ENCODE results near the gene KAT6B.

Gene KAT6B

GRCh38 chr10:74836877-74837276 is 10.5 kb downstream of the KAT6B start:
- Histone ChIP-seq H3K27me3 (ENCODE audit: control insufficient read depth, insufficient read depth, low read length) (no peaks in the 10 kb centered on the region), H3K4me3 (ENCODE audit: low read length) (no peak overlapping the region), H3K4me1 (ENCODE audit: control insufficient read depth, insufficient read depth, low read length) (no peaks in the 10 kb centered on the region), H3K27ac (ENCODE audit: low read length) (no peak overlapping the region), H3K36me3 (ENCODE audit: control insufficient read depth, insufficient read depth, low read length) (no peaks in the 10 kb centered on the region), H3K9me3 (ENCODE audit: control insufficient read depth, insufficient read depth, low read length) (no peaks in the 10 kb centered on the region)
- no CpG with 5 or more reads among the region's 2 CpGs for WGBS (ENCODE audit: insufficient coverage, insufficient read length)
- no peak for DNase-seq (ENCODE audit: low read depth, low spot score)

DNA sequence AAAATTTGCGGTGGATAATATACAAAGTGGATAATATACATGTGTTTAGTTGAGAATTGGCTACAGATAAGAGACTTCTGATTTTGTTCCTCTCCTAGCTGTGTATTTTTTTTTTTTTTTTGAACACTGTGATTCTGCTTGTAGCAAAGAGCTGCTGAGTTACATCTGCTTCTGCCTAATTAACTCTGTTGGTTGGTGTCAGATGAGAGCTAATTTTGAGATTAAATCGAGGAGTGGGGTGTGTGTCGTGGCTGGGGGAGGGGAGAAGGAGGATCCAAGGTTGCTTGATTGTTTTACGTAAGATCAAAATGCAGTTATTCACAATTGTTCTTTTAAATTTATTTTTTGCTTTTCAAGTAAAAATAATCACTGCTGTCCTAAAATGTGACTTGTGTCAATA is 11.3 kb downstream of the KAT6B start:
- DNase-seq (ENCODE audit: low read depth, low spot score), result no peak
- no peak overlapping the region for H3K4me3 ChIP-seq (ENCODE audit: low read length)
- H3K36me3 ChIP-seq (ENCODE audit: control insufficient read depth, insufficient read depth, low read length), result no peaks in the 10 kb centered on the region
- WGBS (ENCODE audit: insufficient coverage, insufficient read length), result 100% methylated on average over 1 of the region's 4 CpGs
- no peak overlapping the region for H3K27ac ChIP-seq (ENCODE audit: low read length)
- no peaks in the 10 kb centered on the region for H3K27me3 ChIP-seq (ENCODE audit: control insufficient read depth, insufficient read depth, low read length)
- H3K4me1 ChIP-seq (ENCODE audit: control insufficient read depth, insufficient read depth, low read length), result no peaks in the 10 kb centered on the region
- H3K9me3 ChIP-seq (ENCODE audit: control insufficient read depth, insufficient read depth, low read length), result no peaks in the 10 kb centered on the region

- Histone ChIP-seq H3K4me3 (ENCODE audit: low read length) (no peak overlapping the region), H3K36me3 (ENCODE audit: control insufficient read depth, insufficient read depth, low read length) (no peaks in the 10 kb centered on the region), H3K27me3 (ENCODE audit: control insufficient read depth, insufficient read depth, low read length) (no peaks in the 10 kb centered on the region), H3K27ac (ENCODE audit: low read length) (no peak overlapping the region), H3K4me1 (ENCODE audit: control insufficient read depth, insufficient read depth, low read length) (no peaks in the 10 kb centered on the region), H3K9me3 (ENCODE audit: control insufficient read depth, insufficient read depth, low read length) (no peaks in the 10 kb centered on the region)
- 100% methylated on average over 3 of the region's 4 CpGs for WGBS (ENCODE audit: insufficient coverage, insufficient read length)
- DNase-seq (ENCODE audit: low read depth, low spot score), result no peak
Observed at GRCh38 chr10:74839708-74840107, 13.3 kb downstream of the KAT6B start.

GRCh38 chr10:74841265-74841973 is 15.0 kb downstream of the KAT6B start:
- H3K9me3 ChIP-seq (ENCODE audit: control insufficient read depth, insufficient read depth, low read length), result no peaks in the 10 kb centered on the region
- no peaks in the 10 kb centered on the region for H3K4me1 ChIP-seq (ENCODE audit: control insufficient read depth, insufficient read depth, low read length)
- H3K4me3 ChIP-seq (ENCODE audit: low read length), result no peak overlapping the region
- no peak overlapping the region for H3K27ac ChIP-seq (ENCODE audit: low read length)
- WGBS (ENCODE audit: insufficient coverage, insufficient read length), result no CpG with 5 or more reads among the region's 6 CpGs
- H3K36me3 ChIP-seq (ENCODE audit: control insufficient read depth, insufficient read depth, low read length), result no peaks in the 10 kb centered on the region
- no peaks in the 10 kb centered on the region for H3K27me3 ChIP-seq (ENCODE audit: control insufficient read depth, insufficient read depth, low read length)
- no peak for DNase-seq (ENCODE audit: low read depth, low spot score)

- Histone ChIP-seq H3K4me3 (ENCODE audit: low read length) (no peak overlapping the region), H3K4me1 (ENCODE audit: control insufficient read depth, insufficient read depth, low read length) (no peaks in the 10 kb centered on the region), H3K27me3 (ENCODE audit: control insufficient read depth, insufficient read depth, low read length) (no peaks in the 10 kb centered on the region), H3K36me3 (ENCODE audit: control insufficient read depth, insufficient read depth, low read length) (no peaks in the 10 kb centered on the region), H3K9me3 (ENCODE audit: control insufficient read depth, insufficient read depth, low read length) (no peaks in the 10 kb centered on the region), H3K27ac (ENCODE audit: low read length) (no peak overlapping the region)
- DNase-seq (ENCODE audit: low read depth, low spot score), result no peak
- WGBS (ENCODE audit: insufficient coverage, insufficient read length), result no CpG with 5 or more reads among the region's 1 CpG
Observed at GRCh38 chr10:74842301-74842954, 16.0 kb downstream of the KAT6B start.

- WGBS (ENCODE audit: insufficient coverage, insufficient read length), result no CpG with 5 or more reads among the region's 2 CpGs
- H3K4me3 ChIP-seq (ENCODE audit: low read length), result no peak overlapping the region
- H3K27ac ChIP-seq (ENCODE audit: low read length), result no peak overlapping the region
- H3K4me1 ChIP-seq (ENCODE audit: control insufficient read depth, insufficient read depth, low read length), result no peaks in the 10 kb centered on the region
- H3K36me3 ChIP-seq (ENCODE audit: control insufficient read depth, insufficient read depth, low read length), result no peaks in the 10 kb centered on the region
- H3K9me3 ChIP-seq (ENCODE audit: control insufficient read depth, insufficient read depth, low read length), result no peaks in the 10 kb centered on the region
- no peak for DNase-seq (ENCODE audit: low read depth, low spot score)
- H3K27me3 ChIP-seq (ENCODE audit: control insufficient read depth, insufficient read depth, low read length), result no peaks in the 10 kb centered on the region
Observed at GRCh38 chr10:74846958-74847357, 20.6 kb downstream of the KAT6B start.

DNA sequence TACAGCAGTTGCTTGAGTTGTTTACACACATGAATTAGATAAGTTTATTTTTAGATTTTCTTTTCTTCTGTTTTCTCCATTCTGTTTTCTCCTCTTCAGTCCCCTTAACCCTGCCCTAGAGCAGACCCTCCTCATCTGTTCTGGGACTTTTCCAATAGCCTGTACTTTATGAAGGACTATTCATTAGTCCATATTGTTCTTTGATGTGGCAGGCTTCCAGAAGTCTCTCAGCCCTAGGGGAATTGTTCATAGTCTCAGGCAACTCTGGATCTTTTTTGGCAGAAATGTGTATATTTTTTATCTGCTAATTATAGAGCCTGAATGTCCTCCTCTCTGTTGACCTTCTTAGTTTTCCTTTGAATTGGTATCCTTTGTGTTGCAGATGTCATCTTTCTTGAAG is 25.4 kb downstream of the KAT6B start:
- DNase-seq (ENCODE audit: low read depth, low spot score), result no peak
- H3K4me1 ChIP-seq (ENCODE audit: control insufficient read depth, insufficient read depth, low read length), result 0 out of 2 replicates have a peak, but pooled peaks cover 2% of the 10 kb centered on the region
- no peaks in the 10 kb centered on the region for H3K36me3 ChIP-seq (ENCODE audit: control insufficient read depth, insufficient read depth, low read length)
- no peaks in the 10 kb centered on the region for H3K9me3 ChIP-seq (ENCODE audit: control insufficient read depth, insufficient read depth, low read length)
- no peaks in the 10 kb centered on the region for H3K27me3 ChIP-seq (ENCODE audit: control insufficient read depth, insufficient read depth, low read length)
- H3K27ac ChIP-seq (ENCODE audit: low read length), result no peak overlapping the region
- no peak overlapping the region for H3K4me3 ChIP-seq (ENCODE audit: low read length)

DNA sequence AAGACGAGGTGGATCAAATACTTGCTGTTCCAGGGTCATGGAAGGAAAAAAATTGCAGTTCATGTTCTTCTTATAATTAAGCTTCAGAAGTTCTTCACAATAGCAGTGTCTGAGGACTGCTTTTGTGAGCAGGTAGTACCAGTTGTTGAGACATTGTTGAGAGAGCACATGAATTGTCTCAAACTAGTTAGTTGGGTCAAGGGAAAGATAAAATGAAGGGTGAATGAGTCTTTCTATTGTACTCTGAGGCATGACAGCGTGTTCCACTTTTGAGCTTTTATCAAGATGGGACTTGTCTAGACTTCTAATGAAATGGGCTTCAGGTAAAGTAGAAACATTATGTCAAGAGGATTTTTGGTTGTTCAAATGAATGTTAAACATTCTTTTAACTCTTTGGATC is 26.0 kb downstream of the KAT6B start:
- no peaks in the 10 kb centered on the region for H3K27me3 ChIP-seq (ENCODE audit: control insufficient read depth, insufficient read depth, low read length)
- 0 out of 2 replicates have a peak, but pooled peaks cover 2% of the 10 kb centered on the region for H3K4me1 ChIP-seq (ENCODE audit: control insufficient read depth, insufficient read depth, low read length)
- H3K36me3 ChIP-seq (ENCODE audit: control insufficient read depth, insufficient read depth, low read length), result no peaks in the 10 kb centered on the region
- H3K27ac ChIP-seq (ENCODE audit: low read length), result no peak overlapping the region
- no peak for DNase-seq (ENCODE audit: low read depth, low spot score)
- no peak overlapping the region for H3K4me3 ChIP-seq (ENCODE audit: low read length)
- no peaks in the 10 kb centered on the region for H3K9me3 ChIP-seq (ENCODE audit: control insufficient read depth, insufficient read depth, low read length)
- no CpG with 5 or more reads among the region's 2 CpGs for WGBS (ENCODE audit: insufficient coverage, insufficient read length)

GRCh38 chr10:74854610-74855009 is 28.2 kb downstream of the KAT6B start:
- Histone ChIP-seq H3K27ac (ENCODE audit: low read length) (no peak overlapping the region), H3K36me3 (ENCODE audit: control insufficient read depth, insufficient read depth, low read length) (no peaks in the 10 kb centered on the region), H3K4me1 (ENCODE audit: control insufficient read depth, insufficient read depth, low read length) (0 out of 2 replicates have a peak, but pooled peaks cover 2% of the 10 kb centered on the region), H3K4me3 (ENCODE audit: low read length) (no peak overlapping the region), H3K27me3 (ENCODE audit: control insufficient read depth, insufficient read depth, low read length) (no peaks in the 10 kb centered on the region), H3K9me3 (ENCODE audit: control insufficient read depth, insufficient read depth, low read length) (no peaks in the 10 kb centered on the region)
- no peak for DNase-seq (ENCODE audit: low read depth, low spot score)
- no CpG with 5 or more reads among the region's 4 CpGs for WGBS (ENCODE audit: insufficient coverage, insufficient read length)

- no CpG with 5 or more reads among the region's 2 CpGs for WGBS (ENCODE audit: insufficient coverage, insufficient read length)
- Histone ChIP-seq H3K4me3 (ENCODE audit: low read length) (no peak overlapping the region), H3K27me3 (ENCODE audit: control insufficient read depth, insufficient read depth, low read length) (no peaks in the 10 kb centered on the region), H3K36me3 (ENCODE audit: control insufficient read depth, insufficient read depth, low read length) (no peaks in the 10 kb centered on the region), H3K27ac (ENCODE audit: low read length) (no peak overlapping the region), H3K9me3 (ENCODE audit: control insufficient read depth, insufficient read depth, low read length) (no peaks in the 10 kb centered on the region), H3K4me1 (ENCODE audit: control insufficient read depth, insufficient read depth, low read length) (0 out of 2 replicates have a peak, but pooled peaks cover 2% of the 10 kb centered on the region)
- DNase-seq (ENCODE audit: low read depth, low spot score), result no peak
Observed at GRCh38 chr10:74855027-74855426, 28.6 kb downstream of the KAT6B start.

DNA sequence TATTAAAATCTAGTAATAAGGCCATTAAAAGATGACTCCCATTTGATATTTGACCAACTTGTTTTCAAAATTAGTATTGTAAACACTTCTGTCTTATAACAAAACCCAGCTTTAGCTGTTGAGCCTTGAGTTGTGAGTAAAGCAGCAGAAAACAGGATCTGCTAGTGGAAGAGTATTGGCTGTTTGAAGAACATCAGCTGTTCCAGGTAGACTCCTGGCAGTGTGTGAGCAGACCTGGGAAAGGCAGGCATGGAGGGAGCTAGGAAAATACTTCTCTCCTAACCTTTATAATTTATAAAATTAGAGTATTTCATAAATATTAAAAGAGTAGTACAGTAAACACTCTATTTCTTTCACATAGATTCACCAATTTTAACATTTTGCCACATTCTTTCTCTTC is 29.0 kb downstream of the KAT6B start:
- DNase-seq (ENCODE audit: low read depth, low spot score), result no peak
- no peak overlapping the region for H3K4me3 ChIP-seq (ENCODE audit: low read length)
- H3K4me1 ChIP-seq (ENCODE audit: control insufficient read depth, insufficient read depth, low read length), result 0 out of 2 replicates have a peak, but pooled peaks cover 2% of the 10 kb centered on the region
- H3K9me3 ChIP-seq (ENCODE audit: control insufficient read depth, insufficient read depth, low read length), result no peaks in the 10 kb centered on the region
- H3K27ac ChIP-seq (ENCODE audit: low read length), result no peak overlapping the region
- H3K36me3 ChIP-seq (ENCODE audit: control insufficient read depth, insufficient read depth, low read length), result no peaks in the 10 kb centered on the region
- H3K27me3 ChIP-seq (ENCODE audit: control insufficient read depth, insufficient read depth, low read length), result no peaks in the 10 kb centered on the region

All from iPS DF 6.9 (cell line).